ENCODE measurements around the gene ECI1. TPM values are rescaled to one million over a fixed set of nuclear protein-coding genes. Genes with fewer than 3 reads are reported as not detected.

The ECI1 gene
- total RNA-seq, 2 experiments from 2014 or later: 36.0 to 41.1 TPM

- Mint-ChIP-seq H3K4me1 (ENCODE audit: low read depth) (peaks cover 3% of the 10 kb centered on the region), H3K27ac (no peak overlapping the region), H3K36me3 (ENCODE audit: low read depth) (no peaks in the 10 kb centered on the region), H3K9me3 (ENCODE audit: insufficient read depth) (no peaks in the 10 kb centered on the region), H3K4me3 (no peak overlapping the region), H3K27me3 (ENCODE audit: low read depth) (peaks cover 40% of the 10 kb centered on the region)
- ATAC-seq (peak; percentile 70), DNase-seq (peak; percentile 67)
- POLR2A ChIA-PET: interaction anchor here (0.6 to 1.0 kb wide), 5 partner anchors 40 to 510 kb away, joined by 3 to 5 read pairs (median 3); partner anchors contain the start of genes ECI1 and TRAF7
- CTCF ChIA-PET: interaction anchor here (0.7 to 2.7 kb wide), 12 partner anchors 9 to 306 kb away, joined by 3 to 20 read pairs (median 4); partner anchors contain the start of genes CCNF, ECI1, PGP and TRAF7
Observed at GRCh38 chr16:2194852-2195321, 56.5 kb downstream of the ECI1 start.

DNA sequence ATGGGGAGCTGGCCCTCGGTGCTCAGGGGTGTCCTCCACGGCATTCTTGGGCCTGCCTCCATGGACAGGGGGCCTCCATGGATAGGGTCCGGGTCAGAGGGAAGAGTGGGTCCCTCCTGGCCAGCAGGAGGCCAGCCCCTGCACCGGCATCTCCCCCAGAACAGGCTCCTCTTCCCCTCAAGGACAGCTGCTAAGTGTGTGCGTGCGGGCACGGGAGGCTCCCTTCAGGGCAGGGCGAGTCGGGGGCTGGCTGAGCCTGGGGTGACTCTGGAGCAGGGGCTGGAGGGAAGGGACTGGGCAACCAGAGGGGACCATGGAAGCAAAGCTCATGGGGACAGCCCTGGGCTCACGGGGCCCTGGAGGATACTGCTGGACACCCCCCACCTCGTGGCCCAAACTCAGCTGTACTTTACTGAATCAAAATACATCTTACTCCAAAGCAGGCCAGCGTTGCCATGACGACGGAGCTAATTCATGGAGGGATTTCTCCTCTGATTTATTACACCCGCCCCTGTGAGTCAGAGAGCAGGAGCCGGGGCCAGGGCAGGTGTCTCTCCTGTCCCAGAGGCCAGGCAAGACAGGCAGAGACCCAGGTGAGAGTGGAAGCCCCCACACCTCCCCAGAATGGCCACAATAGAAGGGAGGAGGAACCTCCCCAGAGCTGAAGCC is 57.1 kb downstream of the ECI1 start:
- CTCF ChIA-PET: interaction anchor here (0.7 to 2.7 kb wide), 11 partner anchors 9 to 306 kb away, joined by 3 to 20 read pairs (median 4); partner anchors contain the start of genes CCNF, ECI1, PGP and TRAF7
- Mint-ChIP-seq H3K4me3 (no peak overlapping the region), H3K27ac (no peak overlapping the region), H3K4me1 (ENCODE audit: low read depth) (peaks cover 3% of the 10 kb centered on the region), H3K36me3 (ENCODE audit: low read depth) (no peaks in the 10 kb centered on the region), H3K9me3 (ENCODE audit: insufficient read depth) (no peaks in the 10 kb centered on the region), H3K27me3 (ENCODE audit: low read depth) (peaks cover 40% of the 10 kb centered on the region)
- DNase-seq (peak; percentile 56), ATAC-seq (peak; percentile 7)
- POLR2A ChIA-PET: interaction anchor here (0.6 to 1.0 kb wide), 3 partner anchors 39 to 510 kb away, joined by 3 to 5 read pairs (median 4); partner anchors contain the start of genes ECI1 and TRAF7

DNA sequence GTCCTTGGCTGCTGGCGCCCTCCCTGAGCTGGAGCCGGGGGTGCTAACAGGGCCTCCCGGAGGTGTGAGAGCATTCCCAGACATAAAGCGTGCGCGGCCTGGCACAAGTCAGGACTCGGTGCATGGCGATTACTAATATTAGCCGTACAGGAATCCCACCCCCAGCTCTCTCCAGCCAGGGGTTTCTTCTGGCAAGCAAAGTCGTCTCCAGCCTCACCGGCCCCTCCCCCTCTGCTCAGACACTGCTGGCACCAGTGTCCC is 60.0 kb downstream of the ECI1 start:
- H3K4me1 Mint-ChIP-seq (ENCODE audit: low read depth): peaks cover 3% of the 10 kb centered on the region
- DNase-seq (no peak), ATAC-seq (no peak)
- CTCF ChIA-PET: no interaction called here
- POLR2A ChIA-PET: no interaction called here
- no peaks in the 10 kb centered on the region for H3K36me3 Mint-ChIP-seq (ENCODE audit: low read depth)
- no peak overlapping the region for H3K27ac Mint-ChIP-seq
- H3K4me3 Mint-ChIP-seq: no peak overlapping the region
- peaks cover 17% of the 10 kb centered on the region for H3K27me3 Mint-ChIP-seq (ENCODE audit: low read depth)
- no peaks in the 10 kb centered on the region for H3K9me3 Mint-ChIP-seq (ENCODE audit: insufficient read depth)

GRCh38 chr16:2190659-2191445 is 60.5 kb downstream of the ECI1 start:
- Mint-ChIP-seq H3K36me3 (ENCODE audit: low read depth) (no peaks in the 10 kb centered on the region), H3K27me3 (ENCODE audit: low read depth) (peaks cover 17% of the 10 kb centered on the region), H3K9me3 (ENCODE audit: insufficient read depth) (no peaks in the 10 kb centered on the region), H3K27ac (no peak overlapping the region), H3K4me1 (ENCODE audit: low read depth) (peaks cover 3% of the 10 kb centered on the region), H3K4me3 (no peak overlapping the region)
- POLR2A ChIA-PET: no interaction called here
- no peak for DNase-seq
- CTCF ChIA-PET: no interaction called here
- ATAC-seq: no peak

- Mint-ChIP-seq H3K9me3 (ENCODE audit: insufficient read depth) (no peaks in the 10 kb centered on the region), H3K27ac (no peak overlapping the region), H3K4me3 (no peak overlapping the region), H3K36me3 (ENCODE audit: low read depth) (no peaks in the 10 kb centered on the region), H3K27me3 (ENCODE audit: low read depth) (peaks cover 11% of the 10 kb centered on the region), H3K4me1 (ENCODE audit: low read depth) (peaks cover 3% of the 10 kb centered on the region)
- POLR2A ChIA-PET: no interaction called here
- CTCF ChIA-PET: no interaction called here
- DNase-seq: no peak
- no peak for ATAC-seq
Observed at GRCh38 chr16:2190002-2190658, 61.3 kb downstream of the ECI1 start.

Small RNA genes within 50 kb of the gene (microRNA-seq; reads per million reads assigned to microRNA genes)
- not detected for gene MIR3677
- gene MIR4717: not detected

Other genes with a start within 250 kb of the ECI1 start
- 10 to 100 TPM; 75.1 to 75.9 TPM for gene ZNF598, start 241.8 kb downstream of the ECI1 start, total RNA-seq
- under 1 TPM in 1 of 2 experiments, not detected in 1; 0.73 TPM for gene NPW, start 231.8 kb downstream of the ECI1 start, total RNA-seq
- gene NHERF2, start 224.7 kb downstream of the ECI1 start, total RNA-seq: 1 to 10 TPM; 1.4 to 2.8 TPM
- 10 to 100 TPM; 29.9 to 35.3 TPM for gene NTHL1, start 203.8 kb downstream of the ECI1 start, total RNA-seq
- 10 to 100 TPM; 87.9 to 97.4 TPM for gene TSC2, start 203.6 kb downstream of the ECI1 start, total RNA-seq
- 10 to 100 TPM; 66.0 to 76.6 TPM for gene PKD1, start 115.7 kb downstream of the ECI1 start, total RNA-seq
- gene RAB26, start 103.0 kb downstream of the ECI1 start, total RNA-seq: under 1 TPM; 0.26 to 0.31 TPM
- gene TRAF7, start 95.8 kb downstream of the ECI1 start, total RNA-seq: 10 to 100 TPM; 56.8 to 59.5 TPM
- gene CASKIN1, start 55.0 kb downstream of the ECI1 start, total RNA-seq: under 1 TPM; 0.05 to 0.63 TPM
- gene MLST8, start 46.1 kb downstream of the ECI1 start, total RNA-seq: 10 to 100 TPM; 34.5 to 37.8 TPM
- gene BRICD5, start 40.7 kb downstream of the ECI1 start, total RNA-seq: 10 to 100 TPM; 14.8 to 15.0 TPM
- 10 to 100 TPM; 28.5 to 29.0 TPM for gene PGP, start 36.7 kb downstream of the ECI1 start, total RNA-seq
- 10 to 100 TPM; 33.8 to 34.3 TPM for gene E4F1, start 28.0 kb downstream of the ECI1 start, total RNA-seq
- 1 to 10 TPM; 3.3 to 4.1 TPM for gene DNASE1L2, start 15.1 kb downstream of the ECI1 start, total RNA-seq
- gene RNPS1, start 16.5 kb upstream of the ECI1 start, total RNA-seq: 100 to 1,000 TPM; 260 to 268 TPM
- 1 to 10 TPM; 6.3 to 6.8 TPM for gene ABCA3, start 89.1 kb upstream of the ECI1 start, total RNA-seq
- 100 to 1,000 TPM; 105 to 110 TPM for gene CCNF, start 177.9 kb upstream of the ECI1 start, total RNA-seq
- 10 to 100 TPM; 21.6 to 32.9 TPM for gene TEDC2, start 208.5 kb upstream of the ECI1 start, total RNA-seq
- under 1 TPM in 1 of 2 experiments, not detected in 1; 0.10 TPM for gene NTN3, start 219.7 kb upstream of the ECI1 start, total RNA-seq
- 10 to 100 TPM; 21.1 to 22.4 TPM for gene TBC1D24, start 223.5 kb upstream of the ECI1 start, total RNA-seq